GM12891 (cell line): ENCODE data around the gene PRSS50.

Source experiments
- POLR2A ChIP-seq: IDR thresholded peaks from 2 replicates; pipeline ENCODE4 v1.6.1; 2011; ENCODE audit warnings: low read depth, low read length, control low read depth
- POLR2AphosphoS5 ChIP-seq: IDR thresholded peaks from 2 replicates; pipeline ENCODE4 v1.6.1; 2011; ENCODE audit warnings: low read depth, low read length, control low read depth

DNA sequence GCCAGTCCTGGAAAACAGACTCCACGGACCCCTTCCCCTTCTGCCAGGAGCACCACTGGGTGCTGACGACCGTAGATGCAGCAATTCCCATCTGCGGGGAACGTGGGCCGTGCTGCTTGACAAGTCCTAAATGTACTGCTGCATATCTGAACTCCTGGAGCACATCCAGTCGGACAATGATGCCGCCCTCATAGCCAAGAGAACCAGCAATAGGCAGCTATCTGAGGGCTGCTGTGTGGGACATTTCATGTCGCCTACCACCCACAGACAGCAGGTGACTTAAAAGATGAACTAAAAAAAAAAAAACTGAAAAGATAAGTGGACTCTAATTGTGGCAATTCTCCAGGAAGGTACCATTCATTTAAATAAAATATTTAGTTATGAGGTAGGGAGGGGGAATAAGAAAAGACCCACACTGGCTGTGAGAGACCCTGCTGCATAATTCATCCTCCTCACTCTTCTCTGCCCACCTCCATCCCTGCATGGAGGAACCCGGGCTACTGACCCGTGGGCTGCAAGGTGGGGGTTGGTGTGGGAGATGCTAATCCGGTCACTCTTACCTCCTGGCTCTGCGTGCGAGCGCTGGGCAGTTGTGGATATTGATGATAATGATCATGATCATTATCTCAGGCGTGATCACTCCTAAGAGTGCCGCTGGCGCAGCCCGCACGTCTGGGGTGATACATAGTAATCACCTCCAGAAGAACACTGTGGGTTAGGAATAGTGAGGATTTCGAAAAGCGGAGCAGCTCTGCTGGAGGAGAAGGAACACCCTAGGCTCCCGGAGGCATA lies 52.5 kb downstream of the PRSS50 start:
- TF ChIP-seq POLR2A (no peak), POLR2AphosphoS5 (no peak)
